Forelimb muscle (tissue), 1 donor: ENCODE results near the gene VMP1. TPM values are rescaled to one million over a fixed set of nuclear protein-coding genes. Genes with fewer than 3 reads are reported as not detected.

ENCODE experiments used
- DNase-seq: peaks from one replicate; pipeline ENCODE4 v3.0.0-alpha.2; 2013; ENCODE audit warnings: low read depth
- polyA plus RNA-seq: library from polyadenylated mRNA; unstranded; fragments of 120-200 nt; gene quantifications from one replicate; pipeline ENCODE4 v1.2.1, GENCODE V29; 2013; ENCODE audit not compliant: insufficient read length

The VMP1 gene
- polyA plus RNA-seq = 43.6 TPM

- DNase-seq = peak; percentile 96
These were observed at the start of gene VMP1, which contains the start of gene PTRH2 for GRCh38 chr17:59707149-59707970. VMP1 (plus strand) TSS chr17:59707654; CDS start chr17:59731447, 23,793 bp downstream. PTRH2 (minus strand) TSS chr17:59707430; CDS start chr17:59697978, 9,452 bp downstream.

GRCh38 chr17:59666235-59666634 is 41.2 kb upstream of the VMP1 start:
- DNase-seq = no peak

- no peak for DNase-seq
These were observed 38.6 kb upstream of the VMP1 start for GRCh38 chr17:59668816-59669215.

GRCh38 chr17:59669411-59669810 is 38.0 kb upstream of the VMP1 start:
- no peak for DNase-seq

- DNase-seq = no peak
These were observed 37.5 kb upstream of the VMP1 start for GRCh38 chr17:59669944-59670343.

- DNase-seq = no peak
These were observed 36.1 kb upstream of the VMP1 start for GRCh38 chr17:59671386-59671785.

- DNase-seq = no peak
These were observed 32.2 kb upstream of the VMP1 start for GRCh38 chr17:59675231-59675630.

GRCh38 chr17:59676716-59677115 is 30.7 kb upstream of the VMP1 start:
- DNase-seq = no peak

- DNase-seq = no peak
These were observed 28.5 kb upstream of the VMP1 start for GRCh38 chr17:59678918-59679317.

- no peak for DNase-seq
These were observed 27.1 kb upstream of the VMP1 start for GRCh38 chr17:59680314-59680713.

- DNase-seq = no peak
These were observed 24.2 kb upstream of the VMP1 start for GRCh38 chr17:59683283-59683682.

GRCh38 chr17:59684967-59685366 is 22.5 kb upstream of the VMP1 start:
- no peak for DNase-seq

- no peak for DNase-seq
These were observed 19.4 kb upstream of the VMP1 start for GRCh38 chr17:59688008-59688407.

- no peak for DNase-seq
These were observed 19.0 kb upstream of the VMP1 start for GRCh38 chr17:59688496-59688895.

- DNase-seq = no peak
These were observed 13.9 kb upstream of the VMP1 start for GRCh38 chr17:59693582-59693981.

- no peak for DNase-seq
These were observed 13.1 kb upstream of the VMP1 start for GRCh38 chr17:59694344-59694743.

- no peak for DNase-seq
These were observed 11.3 kb upstream of the VMP1 start for GRCh38 chr17:59695945-59696681.

GRCh38 chr17:59696682-59697277 is 10.7 kb upstream of the VMP1 start:
- no peak for DNase-seq

- no peak for DNase-seq
These were observed 9.3 kb upstream of the VMP1 start for GRCh38 chr17:59698143-59698542.

- no peak for DNase-seq
These were observed 8.2 kb upstream of the VMP1 start for GRCh38 chr17:59699218-59699617.

GRCh38 chr17:59699786-59700185 is 7.7 kb upstream of the VMP1 start:
- DNase-seq = no peak

- no peak for DNase-seq
These were observed 5.2 kb upstream of the VMP1 start for GRCh38 chr17:59702304-59702703.
